GM10248 (cell line): ENCODE results near the gene PLB1.

Source experiments
- CTCF ChIA-PET: fragments of 300-600 bp; sonication (Branson Sonifier 250); formaldehyde crosslinking; extraction: SDS; loops from one replicate; lab custom pipeline; 2021; ENCODE audit warnings: antibody characterized with exemption; lab: Yijun Ruan, JAX
- POLR2A ChIA-PET: fragments of 350-650 bp; sonication (Branson Sonifier 250); formaldehyde crosslinking; extraction: SDS; loops from one replicate; lab custom pipeline; 2020; ENCODE audit warnings: antibody characterized with exemption; lab: Yijun Ruan, JAX
- DNase-seq: peaks from one replicate; pipeline ENCODE4 v3.0.0; 2012; ENCODE audit errors: extremely low spot score
- TF ChIP-seq, protein P1 (sequence below): IDR thresholded peaks from 2 replicates; pipeline ENCODE4 v1.5.1; 2012; ENCODE audit warnings: mild to moderate bottlenecking, low read depth; ENCODE audit errors: extremely low read depth, missing control alignments, control extremely low read depth

PLB1 gene

GRCh38 chr2:28632791-28633190 lies 136.9 kb downstream of the PLB1 start:
- CTCF ChIA-PET, result no interaction called here
- DNase-seq, result no peak
- POLR2A ChIA-PET, result no interaction called here
- TF ChIP-seq, protein P1, sequence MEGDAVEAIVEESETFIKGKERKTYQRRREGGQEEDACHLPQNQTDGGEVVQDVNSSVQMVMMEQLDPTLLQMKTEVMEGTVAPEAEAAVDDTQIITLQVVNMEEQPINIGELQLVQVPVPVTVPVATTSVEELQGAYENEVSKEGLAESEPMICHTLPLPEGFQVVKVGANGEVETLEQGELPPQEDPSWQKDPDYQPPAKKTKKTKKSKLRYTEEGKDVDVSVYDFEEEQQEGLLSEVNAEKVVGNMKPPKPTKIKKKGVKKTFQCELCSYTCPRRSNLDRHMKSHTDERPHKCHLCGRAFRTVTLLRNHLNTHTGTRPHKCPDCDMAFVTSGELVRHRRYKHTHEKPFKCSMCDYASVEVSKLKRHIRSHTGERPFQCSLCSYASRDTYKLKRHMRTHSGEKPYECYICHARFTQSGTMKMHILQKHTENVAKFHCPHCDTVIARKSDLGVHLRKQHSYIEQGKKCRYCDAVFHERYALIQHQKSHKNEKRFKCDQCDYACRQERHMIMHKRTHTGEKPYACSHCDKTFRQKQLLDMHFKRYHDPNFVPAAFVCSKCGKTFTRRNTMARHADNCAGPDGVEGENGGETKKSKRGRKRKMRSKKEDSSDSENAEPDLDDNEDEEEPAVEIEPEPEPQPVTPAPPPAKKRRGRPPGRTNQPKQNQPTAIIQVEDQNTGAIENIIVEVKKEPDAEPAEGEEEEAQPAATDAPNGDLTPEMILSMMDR, result no peak

DNA sequence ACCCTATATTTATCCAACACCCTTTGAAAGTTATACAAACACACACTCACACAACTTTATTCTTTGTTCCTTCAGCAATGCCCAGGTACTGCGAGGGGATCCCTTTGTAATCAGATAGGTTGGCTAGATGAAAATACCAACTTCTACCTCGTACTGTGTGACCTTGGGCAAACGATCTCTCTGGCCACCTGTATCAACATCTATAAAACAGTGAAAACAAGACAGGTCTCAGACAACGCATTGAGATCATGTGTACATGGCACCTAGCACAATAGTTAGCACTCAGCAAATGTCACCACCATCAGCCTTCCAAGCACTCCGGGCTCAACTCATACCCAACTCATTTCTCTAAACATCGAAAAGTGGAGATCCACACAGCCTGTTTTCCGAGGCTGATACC lies 137.3 kb downstream of the PLB1 start:
- TF ChIP-seq, protein P1, result no peak
- POLR2A ChIA-PET, result no interaction called here
- CTCF ChIA-PET, result no interaction called here
- DNase-seq, result no peak

- POLR2A ChIA-PET, result no interaction called here
- DNase-seq, result no peak
- CTCF ChIA-PET, result no interaction called here
- TF ChIP-seq, protein P1, result no peak
Measured at GRCh38 chr2:28633746-28634145, 137.9 kb downstream of the PLB1 start.

- ChIA-PET POLR2A (no interaction called here), CTCF (interaction anchor here (1.1 to 1.5 kb wide), 2 partner anchors 10 to 40 kb away, joined by 4 to 8 read pairs; no protein-coding TSS in a partner anchor)
- TF ChIP-seq, protein P1, result no peak
- no peak for DNase-seq
Measured at GRCh38 chr2:28635191-28635611, 139.3 kb downstream of the PLB1 start.

DNA sequence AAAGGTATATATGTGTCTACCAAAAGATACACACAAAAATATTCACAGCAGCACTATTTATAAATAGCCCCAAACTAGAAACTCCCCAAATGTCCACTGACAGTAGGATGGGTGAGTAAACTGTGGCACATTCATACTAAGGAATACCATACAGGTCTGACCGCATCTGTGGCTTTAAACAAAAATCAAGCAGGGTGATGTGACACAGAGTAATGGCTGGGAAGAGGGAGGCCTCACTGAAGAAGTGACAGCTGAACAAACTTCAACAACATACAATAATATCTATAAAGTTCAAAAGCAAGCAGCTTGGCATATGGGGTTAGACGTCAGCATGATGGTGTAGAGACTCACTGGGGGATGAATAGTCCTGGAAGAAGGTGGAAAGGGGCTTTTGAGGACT lies 140.6 kb downstream of the PLB1 start:
- ChIA-PET POLR2A (no interaction called here), CTCF (interaction anchor here (1.4 kb wide), 1 partner anchor 8 kb away, joined by 4 read pairs; no protein-coding TSS in a partner anchor)
- TF ChIP-seq, protein P1, result no peak
- DNase-seq, result no peak

DNA sequence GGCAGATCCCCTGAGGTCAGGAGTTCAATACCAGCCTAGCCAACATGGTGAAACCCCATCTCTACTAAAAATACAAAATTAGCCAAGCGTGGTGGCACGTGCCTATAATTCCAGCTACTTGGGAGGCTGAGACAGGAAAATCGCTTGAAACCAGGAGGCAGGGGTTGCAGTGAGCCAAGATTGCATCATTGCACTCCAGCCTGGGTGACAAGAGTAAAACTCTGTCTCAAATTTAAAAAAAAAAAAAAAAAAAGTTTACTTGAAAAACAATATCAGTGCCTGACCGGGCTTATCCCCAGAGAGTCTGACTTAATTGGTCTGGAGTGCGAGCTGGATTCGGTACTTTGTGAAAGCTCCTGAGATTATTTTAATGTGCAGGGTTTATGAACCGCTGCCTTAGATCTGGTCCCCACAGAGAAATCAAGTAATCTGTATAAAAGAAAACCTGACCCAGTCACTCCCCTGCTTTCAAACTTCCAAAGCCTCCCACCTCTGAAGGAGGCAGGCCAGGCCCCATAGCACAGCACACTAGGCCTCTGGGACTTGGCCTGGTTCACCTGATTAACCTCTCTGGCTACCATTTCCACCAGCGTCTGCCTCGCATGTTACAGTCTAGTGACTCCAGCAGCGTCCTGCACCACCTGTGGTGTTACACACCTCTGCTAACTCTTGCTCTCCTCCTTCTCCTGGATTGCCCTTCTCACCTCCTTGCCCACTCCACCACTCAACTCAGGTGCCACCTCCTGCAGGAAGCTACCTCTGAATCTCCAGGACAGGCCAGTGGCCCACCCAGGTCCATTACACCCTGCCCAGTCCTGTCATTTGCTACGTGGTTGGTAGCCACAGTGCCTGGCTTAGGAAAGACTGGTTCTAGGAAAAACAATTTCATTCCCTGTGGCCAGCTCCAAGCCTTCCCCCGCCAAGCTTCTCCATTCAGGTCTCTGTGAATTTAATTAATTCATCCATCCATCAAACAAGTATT lies 141.5 kb downstream of the PLB1 start:
- TF ChIP-seq, protein P1, result no peak
- no peak for DNase-seq
- CTCF ChIA-PET, result interaction anchor here (1.4 kb wide), 1 partner anchor 9 kb away, joined by 4 read pairs; no protein-coding TSS in a partner anchor
- POLR2A ChIA-PET, result no interaction called here
